HL-60 (cell line): ENCODE data around the gene KMT2A.
A peak's percentile ranks its signal among the peaks of the same experiment; 100 is the strongest.

Experiments used
- DNase-seq, 2 experiments: peaks; one replicate each; pipeline ENCODE4 v3.0.0-alpha.2; 2010 to 2020; ENCODE audit warnings: low read depth in 1 of 2, low spot score in 1 of 2
- H3K27ac ChIP-seq: fragments of 250-450 bp; sonication (Bioruptor Pico); replicated peaks from 2 replicates; pipeline ENCODE4 v1.5.1; 2020; ENCODE audit warnings: mild to moderate bottlenecking, moderate library complexity
- H3K27me3 ChIP-seq: fragments of 250-450 bp; sonication (Bioruptor Pico); 2 replicates; pipeline ENCODE4 v1.5.1; 2021; ENCODE audit warnings: mild to moderate bottlenecking, moderate library complexity; ENCODE audit not compliant: insufficient read depth, poor library complexity, severe bottlenecking
- H3K4me3 ChIP-seq: replicated peaks from 2 replicates; pipeline ENCODE4 v1.5.1; 2011; ENCODE audit warnings: mild to moderate bottlenecking, control low read depth, low read length; ENCODE audit not compliant: insufficient read depth
- CTCF ChIP-seq: IDR thresholded peaks from one replicate; pipeline ENCODE4 v1.5.1; 2011; ENCODE audit warnings: low read length, control low read depth, inconsistent platforms; ENCODE audit not compliant: insufficient read depth
- GABPA ChIP-seq: IDR thresholded peaks from 2 replicates; pipeline ENCODE4 v1.6.1; 2012; ENCODE audit warnings: low read depth
- POLR2AphosphoS5 ChIP-seq: IDR thresholded peaks from 2 replicates; pipeline ENCODE4 v1.6.1; 2012; ENCODE audit warnings: low read depth
- REST ChIP-seq: IDR thresholded peaks from 2 replicates; pipeline ENCODE4 v1.6.1; 2012; ENCODE audit warnings: low read depth; ENCODE audit not compliant: insufficient replicate concordance
- SPI1 ChIP-seq: IDR thresholded peaks from 2 replicates; pipeline ENCODE4 v1.6.1; 2012; ENCODE audit warnings: low read depth, mild to moderate bottlenecking, borderline replicate concordance

Gene KMT2A

GRCh38 chr11:118484405-118484804 lies 48.1 kb downstream of the KMT2A start:
- no peak for DNase-seq

GRCh38 chr11:118485273-118485672 lies 49.0 kb downstream of the KMT2A start:
- no peak for DNase-seq
- Histone ChIP-seq H3K27me3 (no peaks in the 10 kb centered on the region), H3K4me3 (no peak overlapping the region), H3K27ac (no peak overlapping the region)
- TF ChIP-seq REST, result no peak
- no peak for TF ChIP-seq GABPA
- TF ChIP-seq POLR2AphosphoS5, result no peak
- TF ChIP-seq CTCF, result no peak
- TF ChIP-seq SPI1, result no peak

More at GRCh38 chr11:118484405-118484804, 48.1 kb downstream of the KMT2A start:
- no peak overlapping the region for H3K4me3 ChIP-seq
- H3K27me3 ChIP-seq, result no peaks in the 10 kb centered on the region
- TF ChIP-seq SPI1, result no peak
- TF ChIP-seq REST, result no peak
- TF ChIP-seq GABPA, result no peak
- TF ChIP-seq CTCF, result no peak
- no peak for TF ChIP-seq POLR2AphosphoS5
- no peak overlapping the region for H3K27ac ChIP-seq

- DNase-seq, result peak; percentile 44 to 74
- Histone ChIP-seq H3K27ac (no peak overlapping the region), H3K4me3 (no peak overlapping the region), H3K27me3 (no peaks in the 10 kb centered on the region)
- peak; percentile 54 for TF ChIP-seq CTCF
- TF ChIP-seq POLR2AphosphoS5, result no peak
These were observed 52.3 kb downstream of the KMT2A start for GRCh38 chr11:118488480-118489109.

- TF ChIP-seq GABPA, result no peak
- TF ChIP-seq REST, result no peak
- no peak for TF ChIP-seq SPI1
- no peak for TF ChIP-seq CTCF
- TF ChIP-seq POLR2AphosphoS5, result no peak
- DNase-seq, result no peak
- Histone ChIP-seq H3K4me3 (no peak overlapping the region), H3K27me3 (no peaks in the 10 kb centered on the region), H3K27ac (no peak overlapping the region)
These were observed 54.7 kb downstream of the KMT2A start for GRCh38 chr11:118491041-118491440.
